Body of pancreas (tissue), 4 donors: Measurements from ENCODE around the gene CSNK1E. TPM values are rescaled to one million over a fixed set of nuclear protein-coding genes. Genes with fewer than 3 reads are reported as not detected.

Experiments
- ATAC-seq: fragments of 150-250 bp; one replicate; pipeline ENCODE4 v1.9.1; 2016
- DNase-seq, 4 donors: peaks; one replicate each; pipeline ENCODE4 v3.0.0-alpha.2; 2019
- H3K27ac ChIP-seq, 4 donors: fragments of 200-600 bp; sonication (generic); 1 replicate in 3 of 4; 2 replicates in 1 of 4; pipeline versions ENCODE4 v1.5.1 to v1.6.1; 2016 to 2019; ENCODE audit warnings: mild to moderate bottlenecking in 1 of 4, mixed read lengths in 1 of 4, moderate library complexity in 1 of 4
- H3K27me3 ChIP-seq, 2 donors: fragments of 200-600 bp; sonication (generic); one replicate each; pipeline ENCODE4 v1.6.0; 2016; ENCODE audit warnings: mild to moderate bottlenecking in 1 of 2
- H3K36me3 ChIP-seq, 2 donors: fragments of 200-600 bp; sonication (generic); replicated peaks in 1 of 2; 2 replicates each; pipeline ENCODE4 v1.5.1; 2016; ENCODE audit warnings: low read depth in 2 of 2; ENCODE audit not compliant: insufficient read depth in 1 of 2
- H3K4me1 ChIP-seq: fragments of 200-600 bp; sonication (generic); one replicate; pipeline ENCODE4 v1.6.0; 2016
- H3K4me3 ChIP-seq, 2 donors: fragments of 200-600 bp; sonication (generic); 1 replicate in 1 of 2; 2 replicates in 1 of 2; pipeline ENCODE4 v1.5.1; 2016 to 2019
- H3K9me3 ChIP-seq, 3 donors: fragments of 200-600 bp; sonication (generic); 1 replicate in 2 of 3; 2 replicates in 1 of 3; pipeline ENCODE4 v1.5.1; 2016
- CTCF ChIP-seq, 7 experiments: fragments of 450-650 bp in 4 of 7; fragments of 200-600 bp in 3 of 7; sonication (generic) in 3 of 7; IDR thresholded peaks; one replicate each; pipeline ENCODE4 v1.5.1; 2016 to 2019; ENCODE audit warnings: antibody characterized with exemption in 7 of 7
- POLR2A ChIP-seq, 3 donors: fragments of 450-650 bp; IDR thresholded peaks; one replicate each; pipeline ENCODE4 v1.6.1; 2016; ENCODE audit warnings: antibody characterized with exemption in 3 of 3, mild to moderate bottlenecking in 2 of 3
- WGBS, 2 donors: methylation state at CpG; one replicate each; pipeline ENCODE4 v1.1.5; 2017; 5-methylcytosine and 5-hydroxymethylcytosine counted together
- intact Hi-C: fragments of 100-400 bp; cut with DNase I; formaldehyde crosslinking; loops from one replicate; pipeline ENCODE4 v1.15.1; 2023
- total RNA-seq, 2 donors: library from RNA; depleted of rRNA; stranded (reverse); fragments of >200 nt; gene quantifications; one replicate each; pipeline ENCODE4 v1.1.0, GENCODE V29; 2016

Gene CSNK1E
- total RNA-seq, 2 donors from 2014 or later, result 63.3 to 172 TPM

- H3K36me3 ChIP-seq, result no peaks in the 10 kb centered on the region
- H3K4me1 ChIP-seq, result peaks cover 36% of the 10 kb centered on the region
- peak; percentile 74 for ATAC-seq
- H3K27me3 ChIP-seq, result no peaks in the 10 kb centered on the region
- H3K4me3 ChIP-seq, result no peak overlapping the region
- H3K27ac ChIP-seq, result peak overlapping the region; percentile 40 to 80 (median 59)
- peak; percentile 59 to 84 (median 75) for DNase-seq
- H3K9me3 ChIP-seq, result no peaks in the 10 kb centered on the region
- peak in 4 of 7 experiments; percentile 32 to 38 (median 34) for TF ChIP-seq CTCF (IDR thresholded peaks at IDR 0.05)
- TF ChIP-seq POLR2A (IDR thresholded peaks at IDR 0.05), result peak in 1 of 3 donors; percentile 25
- WGBS, 2 donors, result 37 to 38% methylated on average over 4 of the region's 4 CpGs
- intact Hi-C loops, result no loop called here
These were observed 59.5 kb downstream of the CSNK1E start for GRCh38 chr22:38257650-38258250.

GRCh38 chr22:38257181-38257580 is 60.1 kb downstream of the CSNK1E start:
- Histone ChIP-seq H3K9me3 (no peaks in the 10 kb centered on the region), H3K36me3 (no peaks in the 10 kb centered on the region), H3K4me1 (peaks cover 31% of the 10 kb centered on the region), H3K4me3 (no peak overlapping the region), H3K27ac (peak overlapping the region; percentile 40 to 80 (median 59)), H3K27me3 (no peaks in the 10 kb centered on the region)
- TF ChIP-seq CTCF (IDR thresholded peaks at IDR 0.05), result no peak
- TF ChIP-seq POLR2A (IDR thresholded peaks at IDR 0.05), result no peak
- DNase-seq (no peak), ATAC-seq (no peak)
- 40 to 41% methylated on average over 14 of the region's 14 CpGs for WGBS, 2 donors
- intact Hi-C loops, result no loop called here

- DNase-seq (no peak), ATAC-seq (no peak)
- peaks cover 19% of the 10 kb centered on the region for H3K4me1 ChIP-seq
- no peak overlapping the region for H3K4me3 ChIP-seq
- intact Hi-C loops, result no loop called here
- H3K27ac ChIP-seq, result no peak overlapping the region
- TF ChIP-seq CTCF (IDR thresholded peaks at IDR 0.05) (no peak), POLR2A (IDR thresholded peaks at IDR 0.05) (no peak)
- 90 to 98% methylated on average over 2 of the region's 2 CpGs for WGBS, 2 donors
- no peaks in the 10 kb centered on the region for H3K27me3 ChIP-seq
- H3K36me3 ChIP-seq, result no peaks in the 10 kb centered on the region
- H3K9me3 ChIP-seq, result no peaks in the 10 kb centered on the region
These were observed 61.5 kb downstream of the CSNK1E start for GRCh38 chr22:38255697-38256096.

GRCh38 chr22:38251341-38251692 is 65.9 kb downstream of the CSNK1E start:
- TF ChIP-seq POLR2A (IDR thresholded peaks at IDR 0.05), result no peak
- no peak for TF ChIP-seq CTCF (IDR thresholded peaks at IDR 0.05)
- Histone ChIP-seq H3K4me3 (no peak overlapping the region), H3K9me3 (no peaks in the 10 kb centered on the region), H3K27me3 (no peaks in the 10 kb centered on the region), H3K27ac (no peak overlapping the region), H3K36me3 (peaks cover under 1 to 8% of the 10 kb centered on the region in 2 donors), H3K4me1 (no peaks in the 10 kb centered on the region)
- 89% methylated on average over 3 to 7 of the region's 7 CpGs for WGBS, 2 donors
- intact Hi-C loops, result no loop called here
- no peak for ATAC-seq
- DNase-seq, result no peak
